ENCODE measurements around the gene PFN3. TPM values are rescaled to one million over a fixed set of nuclear protein-coding genes. Genes with fewer than 3 reads are reported as not detected.
A peak's percentile ranks its signal among the peaks of the same experiment; 100 is the strongest.

Gene PFN3
- total and polyA plus RNA-seq, 8 donors, result not detected

- no peak overlapping the region for H3K4me3 ChIP-seq
- H3K27me3 ChIP-seq, result no peaks in the 10 kb centered on the region
- TF ChIP-seq CTCF (IDR thresholded peaks at IDR 0.05) (no peak), EP300 (IDR thresholded peaks at IDR 0.05) (no peak), POLR2AphosphoS5 (IDR thresholded peaks at IDR 0.05) (no peak), POLR2A (IDR thresholded peaks at IDR 0.05) (no peak)
- no peak overlapping the region for H3K27ac ChIP-seq
- peaks cover 0 to 44% (median 29%) of the 10 kb centered on the region in 4 donors for H3K4me1 ChIP-seq
- H3K36me3 ChIP-seq, result peaks cover 57 to 97% (median 93%) of the 10 kb centered on the region in 4 donors
- intact Hi-C loops (cut with DNase I; ENCODE audit: low total_unique reads), result no loop called here
- H3K9me3 ChIP-seq, result no peaks in the 10 kb centered on the region
- no peak for DNase-seq
- WGBS, 5 donors, result 89 to 93% (median 92%) methylated on average over 5 to 8 of the region's 8 CpGs
These were observed 34.0 kb upstream of the PFN3 start for GRCh38 chr5:177434437-177434836.

GRCh38 chr5:177433658-177434217, 33.3 kb upstream of the PFN3 start:
- DNase-seq, result no peak
- TF ChIP-seq POLR2A (IDR thresholded peaks at IDR 0.05), result no peak
- TF ChIP-seq CTCF (IDR thresholded peaks at IDR 0.05), result no peak
- no peak for TF ChIP-seq POLR2AphosphoS5 (IDR thresholded peaks at IDR 0.05)
- no peak for TF ChIP-seq EP300 (IDR thresholded peaks at IDR 0.05)
- H3K9me3 ChIP-seq, result no peaks in the 10 kb centered on the region
- H3K36me3 ChIP-seq, result peaks cover 57 to 90% (median 86%) of the 10 kb centered on the region in 4 donors
- WGBS, 5 donors, result 91 to 96% (median 93%) methylated on average over 15 to 29 of the region's 29 CpGs
- no peak overlapping the region for H3K4me3 ChIP-seq
- intact Hi-C loops (cut with DNase I; ENCODE audit: low total_unique reads), result no loop called here
- no peaks in the 10 kb centered on the region for H3K27me3 ChIP-seq
- H3K4me1 ChIP-seq, result peaks cover under 1 to 51% (median 36%) of the 10 kb centered on the region in 4 donors
- H3K27ac ChIP-seq, result no peak overlapping the region

GRCh38 chr5:177432839-177433657, 32.6 kb upstream of the PFN3 start:
- TF ChIP-seq EP300 (IDR thresholded peaks at IDR 0.05) (no peak), POLR2A (IDR thresholded peaks at IDR 0.05) (no peak), CTCF (IDR thresholded peaks at IDR 0.05) (no peak), POLR2AphosphoS5 (IDR thresholded peaks at IDR 0.05) (no peak)
- H3K27ac ChIP-seq, result peak overlapping the region in 2 of 5 donors; percentile 94 to 98
- no peaks in the 10 kb centered on the region for H3K9me3 ChIP-seq
- H3K4me3 ChIP-seq, result no peak overlapping the region
- H3K27me3 ChIP-seq, result no peaks in the 10 kb centered on the region
- 91 to 96% (median 94%) methylated on average over 13 to 25 of the region's 25 CpGs for WGBS, 5 donors
- intact Hi-C loops (cut with DNase I; ENCODE audit: low total_unique reads), result no loop called here
- DNase-seq, result no peak
- H3K4me1 ChIP-seq, result peaks cover 8 to 58% (median 42%) of the 10 kb centered on the region in 4 donors
- peaks cover 57 to 83% (median 79%) of the 10 kb centered on the region in 4 donors for H3K36me3 ChIP-seq

- Histone ChIP-seq H3K9me3 (no peaks in the 10 kb centered on the region), H3K4me1 (peaks cover 15 to 65% (median 50%) of the 10 kb centered on the region in 4 donors), H3K4me3 (peak overlapping the region in 2 of 4 donors; percentile 5 to 13), H3K27ac (peak overlapping the region in 2 of 5 donors; percentile 94 to 98), H3K27me3 (no peaks in the 10 kb centered on the region), H3K36me3 (peaks cover 55 to 75% (median 72%) of the 10 kb centered on the region in 4 donors)
- TF ChIP-seq POLR2AphosphoS5 (IDR thresholded peaks at IDR 0.05) (no peak), POLR2A (IDR thresholded peaks at IDR 0.05) (no peak), EP300 (IDR thresholded peaks at IDR 0.05) (no peak), CTCF (IDR thresholded peaks at IDR 0.05) (no peak)
- 84 to 88% (median 85%) methylated on average over 11 to 18 of the region's 18 CpGs for WGBS, 5 donors
- DNase-seq, result no peak
- intact Hi-C loops (cut with DNase I; ENCODE audit: low total_unique reads), result no loop called here
These were observed 31.8 kb upstream of the PFN3 start for GRCh38 chr5:177432143-177432838.

Measured in stomach (tissue), 9 donors.